Measurements from ENCODE around the gene LENEP. TPM values are rescaled to one million over a fixed set of nuclear protein-coding genes. Genes with fewer than 3 reads are reported as not detected.

Gene LENEP
- total RNA-seq, 1 donor = not detected

DNA sequence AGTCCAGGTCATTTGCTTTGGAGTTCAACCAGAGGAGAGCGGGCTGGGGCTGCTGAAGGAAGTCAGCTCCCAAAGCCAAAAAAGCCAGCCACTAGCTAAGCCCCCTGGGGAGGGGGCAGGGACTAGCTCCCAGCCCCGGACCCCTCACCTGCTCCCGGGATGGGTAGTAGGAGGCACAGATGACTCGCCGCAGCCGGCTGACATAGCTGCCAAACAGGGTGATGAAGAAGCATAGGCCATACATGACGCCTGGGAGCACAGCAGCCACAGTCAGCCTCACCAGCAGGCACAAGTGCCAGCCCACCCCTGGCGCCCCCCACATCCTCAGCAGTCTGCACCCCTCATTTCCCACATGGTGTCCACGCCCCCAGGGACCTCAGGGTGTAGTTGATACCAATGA is 32.8 kb downstream of the LENEP start:
- TF ChIP-seq, protein P1, sequence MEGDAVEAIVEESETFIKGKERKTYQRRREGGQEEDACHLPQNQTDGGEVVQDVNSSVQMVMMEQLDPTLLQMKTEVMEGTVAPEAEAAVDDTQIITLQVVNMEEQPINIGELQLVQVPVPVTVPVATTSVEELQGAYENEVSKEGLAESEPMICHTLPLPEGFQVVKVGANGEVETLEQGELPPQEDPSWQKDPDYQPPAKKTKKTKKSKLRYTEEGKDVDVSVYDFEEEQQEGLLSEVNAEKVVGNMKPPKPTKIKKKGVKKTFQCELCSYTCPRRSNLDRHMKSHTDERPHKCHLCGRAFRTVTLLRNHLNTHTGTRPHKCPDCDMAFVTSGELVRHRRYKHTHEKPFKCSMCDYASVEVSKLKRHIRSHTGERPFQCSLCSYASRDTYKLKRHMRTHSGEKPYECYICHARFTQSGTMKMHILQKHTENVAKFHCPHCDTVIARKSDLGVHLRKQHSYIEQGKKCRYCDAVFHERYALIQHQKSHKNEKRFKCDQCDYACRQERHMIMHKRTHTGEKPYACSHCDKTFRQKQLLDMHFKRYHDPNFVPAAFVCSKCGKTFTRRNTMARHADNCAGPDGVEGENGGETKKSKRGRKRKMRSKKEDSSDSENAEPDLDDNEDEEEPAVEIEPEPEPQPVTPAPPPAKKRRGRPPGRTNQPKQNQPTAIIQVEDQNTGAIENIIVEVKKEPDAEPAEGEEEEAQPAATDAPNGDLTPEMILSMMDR (IDR thresholded peaks at IDR 0.05; ENCODE audit: extremely low read depth, low read depth, low read length) = no peak
- DNase-seq (ENCODE audit: insufficient read length, low spot score, missing footprints) = no peak
- no peaks in the 10 kb centered on the region for H3K36me3 ChIP-seq (ENCODE audit: insufficient read depth, low read length)
- no peak overlapping the region for H2AFZ ChIP-seq (ENCODE audit: low read length)
- no peak overlapping the region for H3K4me2 ChIP-seq (ENCODE audit: insufficient read depth, low read length)
- H3K4me3 ChIP-seq (ENCODE audit: insufficient read depth, low read length) = no peak overlapping the region
- H3K27ac ChIP-seq (ENCODE audit: low read depth, low read length) = no peak overlapping the region
- H3K27me3 ChIP-seq (ENCODE audit: insufficient read depth, low read length) = no peaks in the 10 kb centered on the region
- H3K9me3 ChIP-seq (ENCODE audit: low read depth, low read length) = no peaks in the 10 kb centered on the region
- H4K20me1 ChIP-seq (ENCODE audit: insufficient read depth, low read length) = no peaks in the 10 kb centered on the region
- H3K79me2 ChIP-seq (ENCODE audit: insufficient read depth, low read length) = no peaks in the 10 kb centered on the region
- no peaks in the 10 kb centered on the region for H3K4me1 ChIP-seq (ENCODE audit: insufficient read depth, low read length)

- Histone ChIP-seq H3K4me1 (ENCODE audit: insufficient read depth, low read length) (no peaks in the 10 kb centered on the region), H3K4me2 (ENCODE audit: insufficient read depth, low read length) (no peak overlapping the region), H2AFZ (ENCODE audit: low read length) (no peak overlapping the region), H3K27me3 (ENCODE audit: insufficient read depth, low read length) (no peaks in the 10 kb centered on the region), H3K9me3 (ENCODE audit: low read depth, low read length) (no peaks in the 10 kb centered on the region), H3K4me3 (ENCODE audit: insufficient read depth, low read length) (no peak overlapping the region), H3K79me2 (ENCODE audit: insufficient read depth, low read length) (no peaks in the 10 kb centered on the region), H3K36me3 (ENCODE audit: insufficient read depth, low read length) (no peaks in the 10 kb centered on the region), H3K27ac (ENCODE audit: low read depth, low read length) (no peak overlapping the region), H4K20me1 (ENCODE audit: insufficient read depth, low read length) (no peaks in the 10 kb centered on the region)
- no peak for DNase-seq (ENCODE audit: insufficient read length, low spot score, missing footprints)
- TF ChIP-seq, protein P1 (IDR thresholded peaks at IDR 0.05; ENCODE audit: extremely low read depth, low read depth, low read length) = no peak
Measured at GRCh38 chr1:155026588-155026987, 33.2 kb downstream of the LENEP start.

DNA sequence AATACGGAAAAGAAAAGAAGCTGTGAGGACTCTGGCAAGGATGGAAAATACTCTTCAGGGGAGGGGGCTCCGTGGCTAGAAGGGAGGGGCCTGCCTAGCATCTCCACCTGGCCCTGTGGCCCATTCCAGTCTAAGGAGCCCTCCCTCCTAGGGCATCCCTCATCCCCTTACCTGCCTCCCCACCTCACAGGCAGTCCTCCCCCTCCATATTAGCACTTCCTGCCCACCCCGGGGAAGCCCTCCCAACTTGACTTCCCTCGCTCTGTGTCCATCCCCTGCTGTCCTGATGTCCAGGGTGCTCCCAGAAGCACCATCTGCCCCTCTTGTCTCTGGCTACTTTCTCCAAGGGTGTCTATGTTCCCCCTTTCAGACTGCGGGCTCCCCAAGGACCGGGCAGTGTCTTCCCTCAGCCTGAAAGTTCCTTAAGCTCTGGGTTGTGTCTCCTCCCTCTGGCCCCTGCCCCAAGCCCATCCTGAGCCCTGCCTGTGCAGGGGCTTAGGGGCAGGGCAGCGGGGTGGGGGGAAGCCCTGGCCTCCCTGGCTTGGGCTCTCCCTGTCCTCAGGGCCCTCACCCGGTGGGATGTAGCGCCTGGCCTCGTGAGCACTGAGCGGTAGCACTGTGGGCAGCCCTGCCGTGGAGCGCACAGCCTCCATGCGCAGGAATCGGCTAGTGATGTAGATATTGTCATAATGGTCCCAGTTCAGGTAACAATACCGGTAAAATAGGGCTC is 36.3 kb downstream of the LENEP start:
- peaks cover 3% of the 10 kb centered on the region for H3K27me3 ChIP-seq (ENCODE audit: insufficient read depth, low read length)
- no peak overlapping the region for H3K4me2 ChIP-seq (ENCODE audit: insufficient read depth, low read length)
- no peaks in the 10 kb centered on the region for H3K36me3 ChIP-seq (ENCODE audit: insufficient read depth, low read length)
- TF ChIP-seq, protein P1 (IDR thresholded peaks at IDR 0.05; ENCODE audit: extremely low read depth, low read depth, low read length) = no peak
- H4K20me1 ChIP-seq (ENCODE audit: insufficient read depth, low read length) = no peaks in the 10 kb centered on the region
- no peak overlapping the region for H3K27ac ChIP-seq (ENCODE audit: low read depth, low read length)
- DNase-seq (ENCODE audit: insufficient read length, low spot score, missing footprints) = no peak
- H3K4me3 ChIP-seq (ENCODE audit: insufficient read depth, low read length) = no peak overlapping the region
- H2AFZ ChIP-seq (ENCODE audit: low read length) = no peak overlapping the region
- no peaks in the 10 kb centered on the region for H3K4me1 ChIP-seq (ENCODE audit: insufficient read depth, low read length)
- no peaks in the 10 kb centered on the region for H3K9me3 ChIP-seq (ENCODE audit: low read depth, low read length)
- no peaks in the 10 kb centered on the region for H3K79me2 ChIP-seq (ENCODE audit: insufficient read depth, low read length)

DNA sequence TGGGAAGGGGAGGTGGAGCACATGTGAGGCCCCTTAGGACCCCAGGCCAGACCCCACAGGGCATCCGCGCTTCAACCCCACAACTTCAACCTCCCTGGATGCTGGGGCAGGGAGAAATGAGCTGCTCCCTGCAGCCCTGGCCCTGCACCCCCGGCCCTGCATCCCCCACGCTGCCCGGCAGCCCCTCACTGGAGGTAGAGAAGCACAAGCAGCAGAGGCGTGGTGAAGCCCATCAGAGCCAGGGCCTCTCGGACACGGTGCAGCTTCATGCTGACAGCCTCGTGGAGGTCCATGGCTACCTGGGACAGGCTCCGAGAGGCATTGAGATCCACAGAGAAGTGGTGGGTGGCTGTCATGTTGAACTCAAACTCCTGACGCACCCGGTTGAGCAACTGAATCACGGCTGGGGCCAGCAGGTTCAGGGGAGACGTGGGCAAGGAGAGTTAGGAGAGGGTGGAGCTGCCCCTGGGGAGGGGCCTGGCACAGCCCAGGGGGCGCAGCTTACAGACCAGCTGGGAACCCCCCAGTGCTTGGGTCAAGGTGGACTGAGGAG is 36.9 kb downstream of the LENEP start:
- no peak overlapping the region for H3K4me3 ChIP-seq (ENCODE audit: insufficient read depth, low read length)
- H3K79me2 ChIP-seq (ENCODE audit: insufficient read depth, low read length) = no peaks in the 10 kb centered on the region
- TF ChIP-seq, protein P1 (IDR thresholded peaks at IDR 0.05; ENCODE audit: extremely low read depth, low read depth, low read length) = no peak
- H3K4me1 ChIP-seq (ENCODE audit: insufficient read depth, low read length) = no peaks in the 10 kb centered on the region
- DNase-seq (ENCODE audit: insufficient read length, low spot score, missing footprints) = no peak
- H3K27ac ChIP-seq (ENCODE audit: low read depth, low read length) = no peak overlapping the region
- no peaks in the 10 kb centered on the region for H3K9me3 ChIP-seq (ENCODE audit: low read depth, low read length)
- no peak overlapping the region for H3K4me2 ChIP-seq (ENCODE audit: insufficient read depth, low read length)
- no peaks in the 10 kb centered on the region for H4K20me1 ChIP-seq (ENCODE audit: insufficient read depth, low read length)
- peaks cover 3% of the 10 kb centered on the region for H3K27me3 ChIP-seq (ENCODE audit: insufficient read depth, low read length)
- H2AFZ ChIP-seq (ENCODE audit: low read length) = no peak overlapping the region
- H3K36me3 ChIP-seq (ENCODE audit: insufficient read depth, low read length) = no peaks in the 10 kb centered on the region

All from osteoblast (primary cell).